OCI-LY1 (cell line): Measurements from ENCODE around the gene MAGI2.

Source experiments
- H2AFZ ChIP-seq: fragments of 200-600 bp; sonication (generic), shearing (Covaris generic); 2 replicates; pipeline ENCODE4 v1.6.0; 2014; ENCODE audit warnings: antibody characterized with exemption, mild to moderate bottlenecking, low read length
- H3F3A ChIP-seq: fragments of 200-600 bp; sonication (generic), shearing (Covaris generic); 2 replicates; pipeline ENCODE4 v1.6.0; 2014; ENCODE audit warnings: mild to moderate bottlenecking, antibody characterized with exemption, low read length, moderate library complexity; ENCODE audit not compliant: insufficient read depth
- H3K27ac ChIP-seq: fragments of 200-600 bp; sonication (generic); 2 replicates; pipeline ENCODE4 v1.5.1; 2014; ENCODE audit warnings: low read length, mixed run types, mild to moderate bottlenecking, low read depth; ENCODE audit not compliant: poor library complexity, severe bottlenecking
- H3K27me3 ChIP-seq: fragments of 200-600 bp; sonication (generic); 2 replicates; pipeline ENCODE4 v1.6.0; 2014; ENCODE audit warnings: antibody characterized with exemption, mild to moderate bottlenecking, low read length, moderate library complexity; ENCODE audit not compliant: insufficient read depth
- H3K36me3 ChIP-seq: fragments of 200-600 bp; sonication (generic); 2 replicates; pipeline ENCODE4 v1.6.1; 2014; ENCODE audit warnings: mild to moderate bottlenecking, antibody characterized with exemption, low read length, moderate library complexity, mixed read lengths; ENCODE audit not compliant: insufficient read depth
- H3K4me1 ChIP-seq: fragments of 200-600 bp; sonication (generic); 2 replicates; pipeline ENCODE4 v1.5.1; 2014; ENCODE audit warnings: mild to moderate bottlenecking, low read length, moderate library complexity; ENCODE audit not compliant: insufficient read depth, severe bottlenecking
- H3K4me2 ChIP-seq: fragments of 200-600 bp; sonication (generic), shearing (Covaris generic); 2 replicates; pipeline ENCODE4 v1.6.1; 2014; ENCODE audit warnings: low read length
- H3K4me3 ChIP-seq: fragments of 200-600 bp; sonication (generic); 2 replicates; pipeline ENCODE4 v1.5.1; 2014; ENCODE audit warnings: low read length, low read depth, mild to moderate bottlenecking, mixed read lengths; ENCODE audit not compliant: poor library complexity, severe bottlenecking
- H3K79me2 ChIP-seq: fragments of 200-600 bp; shearing (Covaris generic); 2 replicates; pipeline ENCODE4 v1.6.1; 2016; ENCODE audit warnings: mixed run types, low read length, mixed read lengths; ENCODE audit not compliant: insufficient read depth
- H3K9ac ChIP-seq: fragments of 200-600 bp; sonication (generic), shearing (Covaris generic); 2 replicates; pipeline ENCODE4 v1.6.1; 2014; ENCODE audit warnings: mild to moderate bottlenecking, low read length, mixed read lengths
- H3K9me2 ChIP-seq: fragments of 200-600 bp; sonication (generic), shearing (Covaris generic); 2 replicates; pipeline ENCODE4 v1.6.1; 2014; ENCODE audit warnings: low read depth, mild to moderate bottlenecking, low read length, mixed read lengths
- H3K9me3 ChIP-seq: fragments of 200-600 bp; shearing (Covaris generic); 2 replicates; pipeline ENCODE4 v1.6.1; 2014; ENCODE audit warnings: low read length, mixed read lengths
- H4K20me1 ChIP-seq: fragments of 200-600 bp; sonication (generic), shearing (Covaris generic); 2 replicates; pipeline ENCODE4 v1.6.0; 2016; ENCODE audit warnings: mild to moderate bottlenecking, low read length; ENCODE audit not compliant: insufficient read depth
- CTCF ChIP-seq: fragments of 200-600 bp; sonication (generic), shearing (Covaris generic); IDR thresholded peaks from 2 replicates; pipeline ENCODE4 v1.5.1; 2017; ENCODE audit warnings: mild to moderate bottlenecking, antibody characterized with exemption, low read length, moderate library complexity, mixed read lengths
- EZH2 ChIP-seq: fragments of 200-600 bp; sonication (generic), shearing (Covaris generic); IDR thresholded peaks from 2 replicates; pipeline ENCODE4 v1.8.0; 2017; ENCODE audit warnings: borderline replicate concordance, mixed run types, mild to moderate bottlenecking, antibody characterized with exemption, low read length, moderate library complexity, mixed read lengths

Gene MAGI2

GRCh38 chr7:78173666-78174065, 1279.8 kb downstream of the MAGI2 start:
- TF ChIP-seq EZH2 (no peak), CTCF (no peak)
- H3K4me2 ChIP-seq = no peak overlapping the region
- H3F3A ChIP-seq = no peaks in the 10 kb centered on the region
- no peaks in the 10 kb centered on the region for H3K9me3 ChIP-seq
- no peaks in the 10 kb centered on the region for H3K9me2 ChIP-seq
- H3K4me1 ChIP-seq = no peaks in the 10 kb centered on the region
- no peak overlapping the region for H3K9ac ChIP-seq
- H3K4me3 ChIP-seq = no peak overlapping the region
- H2AFZ ChIP-seq = no peak overlapping the region
- no peaks in the 10 kb centered on the region for H3K79me2 ChIP-seq
- no peaks in the 10 kb centered on the region for H4K20me1 ChIP-seq
- no peaks in the 10 kb centered on the region for H3K36me3 ChIP-seq
- no peak overlapping the region for H3K27ac ChIP-seq
- peaks cover 8% of the 10 kb centered on the region; the same call in 1 of the 2 replicates for H3K27me3 ChIP-seq

GRCh38 chr7:78172933-78173591, 1280.4 kb downstream of the MAGI2 start:
- Histone ChIP-seq H3K9ac (no peak overlapping the region), H3K9me2 (no peaks in the 10 kb centered on the region), H3K36me3 (no peaks in the 10 kb centered on the region), H3K4me1 (no peaks in the 10 kb centered on the region), H3K79me2 (no peaks in the 10 kb centered on the region), H3K4me2 (no peak overlapping the region), H3K4me3 (no peak overlapping the region), H3F3A (no peaks in the 10 kb centered on the region), H3K27ac (no peak overlapping the region), H3K9me3 (no peaks in the 10 kb centered on the region), H4K20me1 (no peaks in the 10 kb centered on the region), H2AFZ (no peak overlapping the region), H3K27me3 (peaks cover 8% of the 10 kb centered on the region; the same call in 1 of the 2 replicates)
- no peak for TF ChIP-seq EZH2
- no peak for TF ChIP-seq CTCF

GRCh38 chr7:78172267-78172757, 1281.2 kb downstream of the MAGI2 start:
- Histone ChIP-seq H3K79me2 (no peaks in the 10 kb centered on the region), H3K27ac (no peak overlapping the region), H3K9me2 (no peaks in the 10 kb centered on the region), H3K4me2 (no peak overlapping the region), H2AFZ (no peak overlapping the region), H3F3A (no peaks in the 10 kb centered on the region), H4K20me1 (no peaks in the 10 kb centered on the region), H3K9me3 (no peaks in the 10 kb centered on the region), H3K9ac (no peak overlapping the region), H3K36me3 (no peaks in the 10 kb centered on the region), H3K4me3 (no peak overlapping the region), H3K4me1 (no peaks in the 10 kb centered on the region), H3K27me3 (peaks cover 8% of the 10 kb centered on the region; the same call in 1 of the 2 replicates)
- no peak for TF ChIP-seq EZH2
- no peak for TF ChIP-seq CTCF
